LNCAP (cell line): ENCODE data around the gene NRF1.

ENCODE experiments used
- CTCF ChIP-seq: fragments of 450-650 bp; IDR thresholded peaks from 2 replicates; pipeline ENCODE4 v1.5.1; 2017; ENCODE audit warnings: mild to moderate bottlenecking

The NRF1 gene

GRCh38 chr7:129714514-129715063 lies 103.1 kb downstream of the NRF1 start:
- TF ChIP-seq CTCF, result no peak

DNA sequence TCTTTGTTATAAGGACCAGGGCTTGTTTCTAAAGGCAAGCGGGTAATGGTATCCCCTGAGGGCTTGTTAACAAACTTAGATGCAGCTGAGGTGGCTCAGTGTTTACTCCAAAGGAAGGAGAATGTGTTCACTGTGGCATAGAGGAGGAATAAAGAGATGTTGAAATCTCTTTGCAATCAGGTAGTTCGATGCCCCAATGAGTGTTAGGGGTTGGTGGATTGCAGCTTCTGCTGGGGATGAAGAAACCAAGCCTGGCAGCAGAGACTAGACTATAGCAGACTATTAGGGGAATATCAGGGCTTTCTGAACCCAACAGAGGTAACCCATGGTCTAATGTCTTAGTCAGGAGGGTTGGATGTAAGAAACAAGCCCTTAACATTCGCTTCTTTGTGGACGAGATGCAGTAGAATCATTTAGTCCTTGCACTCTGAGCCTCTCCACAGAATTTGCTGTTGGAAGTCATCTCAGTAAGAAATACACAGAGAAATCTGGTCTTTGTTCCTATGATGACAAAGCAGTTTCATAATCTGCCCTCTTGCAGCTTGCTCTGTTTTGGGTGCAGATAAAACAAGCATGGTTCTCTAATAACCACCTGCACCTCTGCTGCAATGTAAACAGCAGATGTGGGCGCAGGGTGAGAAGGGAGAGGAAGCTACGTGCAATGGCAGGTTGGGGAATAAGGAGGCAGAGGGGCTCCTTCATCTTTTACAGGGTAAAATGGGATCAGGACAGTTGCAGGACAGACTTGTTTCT lies 108.6 kb downstream of the NRF1 start:
- no peak for TF ChIP-seq CTCF

DNA sequence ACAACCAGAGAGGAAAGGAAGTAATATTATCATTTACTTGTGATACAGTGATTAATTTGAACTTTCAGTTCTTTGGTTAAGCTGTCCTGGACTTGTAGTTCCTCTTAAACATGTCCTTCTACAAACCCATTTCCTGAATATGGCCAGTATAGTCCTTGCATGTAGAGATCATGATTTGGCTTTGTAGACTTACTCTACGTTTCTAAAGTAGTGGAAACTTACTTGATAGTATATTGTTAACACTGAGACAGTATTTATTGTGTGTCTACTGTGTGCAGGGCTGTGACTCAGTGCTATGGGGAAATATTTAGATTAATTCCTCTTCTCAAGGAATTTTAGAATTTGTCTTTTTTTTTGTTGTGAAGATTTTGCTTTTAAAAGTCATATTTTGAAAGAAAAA lies 109.5 kb downstream of the NRF1 start:
- no peak for TF ChIP-seq CTCF

GRCh38 chr7:129723679-129724078 lies 112.2 kb downstream of the NRF1 start:
- TF ChIP-seq CTCF, result no peak

GRCh38 chr7:129724796-129725195 lies 113.3 kb downstream of the NRF1 start:
- no peak for TF ChIP-seq CTCF

DNA sequence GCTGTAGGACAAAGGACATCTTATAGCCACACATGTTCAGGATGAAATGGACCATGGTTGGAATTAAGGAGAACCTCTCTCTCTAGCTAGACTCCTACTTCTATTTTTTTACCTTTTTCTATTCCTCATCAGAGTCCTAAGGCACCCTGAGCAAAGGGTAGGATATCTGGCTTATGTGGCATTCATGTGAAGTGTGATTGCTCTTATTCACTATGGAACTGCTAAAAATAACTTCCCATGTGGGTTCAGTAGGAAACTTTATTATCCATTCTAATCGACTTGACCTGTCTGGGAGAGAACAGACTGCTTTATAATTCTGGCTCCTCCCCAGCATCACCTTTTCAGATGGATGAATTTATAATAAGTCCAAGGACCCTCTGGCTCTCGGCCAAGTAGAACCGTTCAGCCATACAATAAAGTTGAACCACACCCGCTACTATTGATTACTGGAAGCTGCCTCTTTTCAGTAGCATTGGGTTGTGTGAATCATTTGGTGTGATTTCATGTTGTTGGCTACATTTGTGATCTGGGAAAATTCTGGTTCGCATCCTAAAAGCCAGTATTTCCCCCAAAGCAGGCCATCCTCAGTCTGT lies 117.5 kb downstream of the NRF1 start:
- no peak for TF ChIP-seq CTCF

DNA sequence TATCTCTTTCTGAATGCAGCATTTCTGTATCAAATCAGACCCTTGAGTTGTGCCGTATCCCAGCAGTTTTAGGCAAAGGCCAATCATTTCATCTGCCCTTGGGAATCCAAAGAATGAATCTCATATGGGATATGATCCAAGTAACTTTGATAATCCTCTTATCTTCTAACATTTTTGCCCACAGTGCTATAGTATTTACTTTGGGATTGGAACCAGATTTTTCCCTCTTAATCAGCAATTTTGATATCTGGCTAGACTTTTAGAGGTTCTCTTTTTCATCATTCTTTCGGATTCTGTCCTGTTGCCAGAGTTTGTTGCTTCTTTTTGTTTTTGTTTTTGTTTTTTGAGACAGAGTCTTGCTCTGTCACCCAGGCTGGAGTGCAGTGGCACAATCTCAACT lies 118.0 kb downstream of the NRF1 start:
- no peak for TF ChIP-seq CTCF
